Transverse colon (tissue), 4 donors: ENCODE results near the gene SPATA13. TPM values are rescaled to one million over a fixed set of nuclear protein-coding genes. Genes with fewer than 3 reads are reported as not detected.

Experiments
- DNase-seq: peaks from one replicate; pipeline ENCODE4 v3.0.0-alpha.2; 2019
- H3K27ac ChIP-seq, 4 donors: fragments of 200-600 bp; sonication (generic); 2 replicates each; pipeline ENCODE4 v1.5.1; 2016 to 2018; ENCODE audit warnings: inconsistent platforms in 4 of 4
- H3K27me3 ChIP-seq: fragments of 200-600 bp; sonication (generic); 2 replicates; pipeline ENCODE4 v1.5.1; 2017; ENCODE audit warnings: inconsistent platforms
- H3K36me3 ChIP-seq, 4 donors: fragments of 200-600 bp; sonication (generic); 2 replicates each; pipeline ENCODE4 v1.5.1; 2017 to 2019; ENCODE audit warnings: inconsistent platforms in 4 of 4
- H3K4me1 ChIP-seq, 4 donors: fragments of 200-600 bp; sonication (generic); 2 replicates each; pipeline ENCODE4 v1.5.1; 2017 to 2020; ENCODE audit warnings: inconsistent platforms in 4 of 4
- H3K4me3 ChIP-seq, 4 donors: fragments of 200-600 bp; sonication (generic); 1 replicate in 1 of 4; 2 replicates in 3 of 4; pipeline versions ENCODE4 v1.5.1 to v1.6.1; 2017 to 2019; ENCODE audit warnings: inconsistent platforms in 4 of 4
- H3K9me3 ChIP-seq, 2 donors: fragments of 200-600 bp; sonication (generic); 2 replicates each; pipeline ENCODE4 v1.5.1; 2017 to 2019; ENCODE audit warnings: inconsistent platforms in 2 of 2
- CTCF ChIP-seq, 5 experiments: fragments of 200-600 bp in 3 of 5; fragments of 450-650 bp in 2 of 5; sonication (generic) in 3 of 5; IDR thresholded peaks; 1 replicate in 2 of 5; 2 replicates in 3 of 5; pipeline ENCODE4 v1.5.1; 2016 to 2017; ENCODE audit warnings: antibody characterized with exemption in 5 of 5, inconsistent platforms in 3 of 5, mild to moderate bottlenecking in 2 of 5, moderate library complexity in 1 of 5
- EP300 ChIP-seq: sonication (generic); formaldehyde crosslinking; IDR thresholded peaks from one replicate; pipeline ENCODE4 v1.6.1; 2017; ENCODE audit warnings: antibody characterized with exemption, low read depth
- POLR2A ChIP-seq: fragments of 450-650 bp; IDR thresholded peaks from one replicate; pipeline ENCODE4 v1.6.1; 2016; ENCODE audit warnings: antibody characterized with exemption, mild to moderate bottlenecking, moderate library complexity
- POLR2AphosphoS5 ChIP-seq, 3 donors: sonication (generic); formaldehyde crosslinking; IDR thresholded peaks; one replicate each; pipeline ENCODE4 v1.6.1; 2016; ENCODE audit warnings: antibody characterized with exemption in 3 of 3
- WGBS, 2 donors: methylation state at CpG; one replicate each; pipeline ENCODE4 v1.1.5; 2018; ENCODE audit warnings: low coverage in 1 of 2; 5-methylcytosine and 5-hydroxymethylcytosine counted together
- in situ Hi-C, 4 donors: fragments of 200-750 bp; cut with MboI; loops; one replicate each; pipeline versions ENCODE4 v1.15.0 to v1.15.1; 2017; ENCODE audit warnings: low sequenced_read_pairs in 3 of 4, low pct_ligation_motif_present in 1 of 4, low pct_unique_long_range_greater_than_20kb in 1 of 4
- intact Hi-C: fragments of 100-400 bp; cut with DNase I; formaldehyde crosslinking; loops from one replicate; pipeline ENCODE4 v1.15.1; 2023; ENCODE audit warnings: low total_unique reads
- total RNA-seq, 4 donors: library from RNA; depleted of rRNA; stranded (reverse); fragments of >200 nt; gene quantifications; one replicate each; pipeline ENCODE4 v1.1.0, GENCODE V29; 2016

The SPATA13 gene
- total RNA-seq, 4 donors from 2014 or later: 85.1 to 612 (median 228) TPM

DNA sequence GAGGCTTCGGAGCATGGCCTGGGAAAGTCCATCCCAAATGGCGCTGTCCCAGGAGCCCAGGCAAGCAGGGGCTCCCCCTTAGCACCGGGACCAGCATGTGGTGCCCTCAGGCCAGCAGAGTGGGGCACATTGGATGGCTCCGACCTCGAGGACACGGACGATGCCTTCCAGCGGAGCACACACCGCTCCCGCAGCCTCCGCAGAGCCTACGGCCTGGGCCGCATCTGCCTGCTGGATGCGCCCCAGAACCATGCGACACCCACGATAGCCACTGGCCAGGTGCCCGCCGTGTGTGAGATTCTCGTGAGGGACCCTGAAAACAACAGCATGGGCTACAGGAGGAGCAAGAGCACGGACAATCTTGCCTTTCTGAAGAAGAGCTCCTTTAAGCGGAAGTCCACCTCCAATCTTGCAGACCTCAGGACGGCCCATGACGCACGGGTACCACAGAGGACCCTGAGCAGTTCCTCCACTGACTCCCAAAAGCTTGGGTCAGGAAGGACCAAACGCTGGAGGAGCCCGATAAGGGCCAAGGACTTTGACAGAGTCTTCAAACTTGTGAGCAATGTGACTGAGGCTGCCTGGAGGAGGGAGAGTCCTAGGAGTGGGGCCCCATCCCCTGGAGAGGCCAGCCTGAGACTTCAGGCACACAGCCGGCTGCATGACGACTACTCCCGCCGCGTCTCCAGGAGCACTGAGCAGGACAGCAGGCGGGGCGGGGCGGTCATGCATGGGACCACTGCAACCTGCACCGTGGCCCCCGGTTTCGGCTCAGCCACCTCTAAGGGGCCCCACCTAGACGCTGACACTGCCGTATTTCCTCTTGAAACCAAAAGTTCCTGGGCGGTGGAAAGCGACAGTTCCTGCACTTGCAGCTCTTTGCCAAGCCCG, 63.1 kb downstream of the SPATA13 start:
- in situ Hi-C loops: loop anchor here in 3 of 4 donors (5.0 to 10.0 kb wide), 3 partner anchors 166 to 199 kb away; no protein-coding TSS in a partner anchor
- H3K9me3 ChIP-seq: no peaks in the 10 kb centered on the region
- no peak overlapping the region for H3K4me3 ChIP-seq
- intact Hi-C loops: loop anchor here (5.0 to 10.0 kb wide), 2 partner anchors 59 to 206 kb away; partner anchors contain the start of gene SPATA13
- no peak for TF ChIP-seq CTCF (IDR thresholded peaks at IDR 0.05)
- TF ChIP-seq POLR2A: no peak
- no peak for TF ChIP-seq EP300
- no peak for TF ChIP-seq POLR2AphosphoS5 (IDR thresholded peaks at IDR 0.05)
- peaks cover 3 to 19% (median 9%) of the 10 kb centered on the region in 4 donors for H3K4me1 ChIP-seq
- no peak for DNase-seq
- no peaks in the 10 kb centered on the region for H3K36me3 ChIP-seq
- 84% methylated on average over 41 of the region's 42 CpGs; no CpG with 5 or more reads in 1 of the 2 donors for WGBS, 2 donors
- H3K27me3 ChIP-seq: no peaks in the 10 kb centered on the region
- H3K27ac ChIP-seq: no peak overlapping the region

DNA sequence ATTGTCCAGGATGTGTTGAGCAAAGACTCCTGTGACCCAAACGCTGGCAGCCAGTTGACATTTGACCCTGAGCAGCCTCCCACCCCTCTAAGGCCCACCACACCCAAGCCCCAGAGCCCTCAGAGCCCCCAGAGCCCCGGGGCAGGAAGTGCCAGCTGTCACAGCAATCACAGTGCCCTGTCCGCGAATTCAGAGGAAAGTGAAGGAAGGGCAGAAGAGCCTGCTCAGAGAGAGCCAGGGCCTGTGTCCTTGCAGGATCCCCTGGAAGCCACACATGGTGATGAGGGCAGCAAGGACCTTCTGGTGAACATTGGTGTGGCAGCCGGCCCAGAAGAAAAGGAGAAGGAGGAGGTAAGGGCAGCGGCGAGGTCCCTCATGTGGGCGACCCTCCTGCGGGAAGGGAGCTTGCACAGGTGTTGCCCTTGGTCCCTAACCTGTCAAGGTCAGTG, 63.7 kb downstream of the SPATA13 start:
- in situ Hi-C loops: loop anchor here in 3 of 4 donors (5.0 to 10.0 kb wide), 3 partner anchors 167 to 199 kb away; no protein-coding TSS in a partner anchor
- TF ChIP-seq POLR2AphosphoS5 (IDR thresholded peaks at IDR 0.05): no peak
- TF ChIP-seq POLR2A: no peak
- Histone ChIP-seq H3K27me3 (no peaks in the 10 kb centered on the region), H3K9me3 (no peaks in the 10 kb centered on the region), H3K27ac (no peak overlapping the region), H3K4me3 (no peak overlapping the region), H3K36me3 (no peaks in the 10 kb centered on the region), H3K4me1 (peaks cover 3 to 24% (median 9%) of the 10 kb centered on the region in 4 donors)
- WGBS, 2 donors: 73% methylated on average over 9 of the region's 9 CpGs; no CpG with 5 or more reads in 1 of the 2 donors
- DNase-seq: no peak
- intact Hi-C loops: loop anchor here (5.0 to 10.0 kb wide), 2 partner anchors 59 to 207 kb away; partner anchors contain the start of gene SPATA13

DNA sequence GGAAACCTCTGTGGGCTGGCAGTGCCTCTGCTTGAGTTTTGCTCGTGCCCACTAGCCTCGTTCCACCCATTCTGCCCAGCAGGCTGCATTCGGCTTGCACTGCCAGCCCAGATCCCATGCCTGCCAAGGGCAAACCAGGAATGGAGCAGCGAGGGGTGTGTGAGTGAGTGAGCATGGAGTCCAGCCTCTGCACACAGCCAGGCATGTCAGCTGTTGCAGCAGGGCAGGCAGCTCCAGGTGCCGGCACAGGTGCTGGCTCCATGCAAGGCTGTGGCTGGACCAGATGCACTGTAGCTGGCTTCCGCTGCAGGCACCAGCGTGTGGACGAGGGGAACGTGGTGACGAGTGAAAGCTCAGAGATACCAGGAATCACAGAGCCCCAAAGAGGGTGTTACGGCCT, 64.5 kb downstream of the SPATA13 start:
- Histone ChIP-seq H3K4me3 (no peak overlapping the region), H3K27me3 (no peaks in the 10 kb centered on the region), H3K9me3 (no peaks in the 10 kb centered on the region), H3K36me3 (no peaks in the 10 kb centered on the region), H3K4me1 (peaks cover 0 to 19% (median 8%) of the 10 kb centered on the region in 4 donors), H3K27ac (no peak overlapping the region)
- no peak for DNase-seq
- TF ChIP-seq CTCF (IDR thresholded peaks at IDR 0.05) (no peak), POLR2A (no peak), EP300 (no peak), POLR2AphosphoS5 (IDR thresholded peaks at IDR 0.05) (no peak)
- WGBS, 2 donors: 80 to 89% methylated on average over 1 to 11 of the region's 11 CpGs
- intact Hi-C loops: loop anchor here (5.0 to 10.0 kb wide), 2 partner anchors 60 to 163 kb away; partner anchors contain the start of gene SPATA13
- in situ Hi-C loops: loop anchor here (10.0 to 25.0 kb wide), 3 partner anchors 170 to 213 kb away; no protein-coding TSS in a partner anchor

- H3K4me3 ChIP-seq: no peak overlapping the region
- H3K36me3 ChIP-seq: no peaks in the 10 kb centered on the region
- intact Hi-C loops: loop anchor here (5.0 to 10.0 kb wide), 2 partner anchors 61 to 164 kb away; partner anchors contain the start of gene SPATA13
- TF ChIP-seq CTCF (IDR thresholded peaks at IDR 0.05) (no peak), POLR2A (no peak), EP300 (no peak), POLR2AphosphoS5 (IDR thresholded peaks at IDR 0.05) (no peak)
- WGBS, 2 donors: 87 to 100% methylated on average over 4 to 7 of the region's 7 CpGs
- no peaks in the 10 kb centered on the region for H3K27me3 ChIP-seq
- H3K4me1 ChIP-seq: peaks cover 0 to 13% (median 3%) of the 10 kb centered on the region in 4 donors
- no peaks in the 10 kb centered on the region for H3K9me3 ChIP-seq
- DNase-seq: no peak
- H3K27ac ChIP-seq: no peak overlapping the region
- in situ Hi-C loops: loop anchor here (10.0 to 25.0 kb wide), 3 partner anchors 171 to 214 kb away; no protein-coding TSS in a partner anchor
Measured at GRCh38 chr13:24225930-24226329, 65.4 kb downstream of the SPATA13 start.
